ENCODE results near the gene C2CD3. TPM values are rescaled to one million over a fixed set of nuclear protein-coding genes. Genes with fewer than 3 reads are reported as not detected.
A peak's percentile ranks its signal among the peaks of the same experiment; 100 is the strongest.

Gene C2CD3
- total and polyA plus RNA-seq, 9 of the 15 experiments (the other 6 are each of a cell fraction or from before 2014, with no cell fraction given) = 4.4 to 20.2 (median 15.4) TPM

- no peak overlapping the region for H3K4me2 ChIP-seq (ENCODE audit: insufficient read depth, low read length)
- TF ChIP-seq NRF1 (conservative IDR thresholded peaks at IDR 0.05 in 1 of 2, IDR thresholded peaks at IDR 0.05 in 1 of 2) = no peak
- 0 out of 2 replicates have a peak, but pooled peaks have one; percentile 28 for TF ChIP-seq ARID3A (IDR thresholded peaks at IDR 0.05; ENCODE audit: borderline replicate concordance, low read depth, low read length)
- peak; percentile 67 for TF ChIP-seq ZNF316 (IDR thresholded peaks at IDR 0.05)
- TF ChIP-seq FOXA3 (CRISPR knock-in tag; conservative IDR thresholded peaks at IDR 0.05 in 1 of 2, IDR thresholded peaks at IDR 0.05 in 1 of 2) = no peak
- TF ChIP-seq BRCA1 (IDR thresholded peaks at IDR 0.05) = no peak
- TF ChIP-seq BRCA1 (CRISPR knock-in tag; IDR thresholded peaks at IDR 0.05) = no peak
- TF ChIP-seq MAFK (IDR thresholded peaks at IDR 0.05; ENCODE audit: low read length) = peak; percentile 59; the same call in 1 of the 2 replicates
- no peak for TF ChIP-seq CHCHD3 (CRISPR knock-in tag; IDR thresholded peaks at IDR 0.05)
- peak; percentile 61 for TF ChIP-seq NFE2 (IDR thresholded peaks at IDR 0.05; ENCODE audit: low read depth)
- no peak for TF ChIP-seq ZBTB34 (CRISPR knock-in tag; IDR thresholded peaks at IDR 0.05)
- TF ChIP-seq C11orf30 (IDR thresholded peaks at IDR 0.05; ENCODE audit: low read depth) = peak; percentile 71
- TF ChIP-seq TCFL5 (CRISPR knock-in tag; conservative IDR thresholded peaks at IDR 0.05) = no peak
- TF ChIP-seq ATF6 (CRISPR knock-in tag; IDR thresholded peaks at IDR 0.05) = no peak
- TF ChIP-seq CREBBP (IDR thresholded peaks at IDR 0.05; ENCODE audit: low read depth, low read length) = no peak
- no peak for TF ChIP-seq ZNF165 (CRISPR knock-in tag; IDR thresholded peaks at IDR 0.05; ENCODE audit: borderline replicate concordance)
- no peak for TF ChIP-seq CCNT2 (IDR thresholded peaks at IDR 0.05; ENCODE audit: borderline replicate concordance, extremely low read depth, insufficient read length, low read depth, low read length)
- TF ChIP-seq NR2F6 (CRISPR knock-in tag; IDR thresholded peaks at IDR 0.05) = no peak
- TF ChIP-seq BCL6 (CRISPR knock-in tag; IDR thresholded peaks at IDR 0.05) = no peak
Observed at GRCh38 chr11:74185695-74186094, 14.9 kb upstream of the C2CD3 start.

More at GRCh38 chr11:74185695-74186094, 14.9 kb upstream of the C2CD3 start:
- intact Hi-C loops (cut with micrococcal nuclease) (no loop called here), in situ Hi-C loops (cut with MboI) (no loop called here)
- Histone ChIP-seq H3K27ac (ENCODE audit: extremely low read depth, low read depth, low read length) (no peak overlapping the region), H3K4me1 (replicated peaks in 1 of 2; ENCODE audit: control insufficient read depth in 2 of 2, insufficient read depth in 2 of 2, low read length in 2 of 2) (peaks cover 0 to 9% of the 10 kb centered on the region in 2 experiments; a peak in 2 of 5 replicates), H3K9me1 (ENCODE audit: control insufficient read depth, insufficient read depth, low read length) (no peaks in the 10 kb centered on the region), H3K9me3 (replicated peaks; ENCODE audit: control insufficient read depth, insufficient read depth, low read depth, low read length) (no peaks in the 10 kb centered on the region), H3K27me3 (ENCODE audit: control insufficient read depth in 2 of 2, insufficient read depth in 2 of 2, low read length in 2 of 2) (no peaks in the 10 kb centered on the region), H3K79me2 (ENCODE audit: control insufficient read depth, insufficient read depth, low read length) (peaks cover 79% of the 10 kb centered on the region), H3K36me3 (ENCODE audit: control insufficient read depth, insufficient read depth, low read length) (peaks cover 42% of the 10 kb centered on the region), H4K20me1 (replicated peaks; ENCODE audit: control insufficient read depth, insufficient read depth, low read length) (no peaks in the 10 kb centered on the region), H3K9ac (ENCODE audit: insufficient read depth in 1 of 2, low read depth in 2 of 2, low read length in 2 of 2) (no peak overlapping the region), H3K4me3 (no peak overlapping the region), H2AFZ (ENCODE audit: low read depth, low read length) (no peak overlapping the region)
- ATAC-seq = peak; percentile 68
- FAIRE-seq = no peak
- WGBS (ENCODE audit: insufficient coverage, low coverage, missing lambda C conversion rate) = 37% methylated on average over 2 of the region's 2 CpGs
- BruUV-seq (replicated peaks) = no TSS peak
- DNase-seq (ENCODE audit: extremely low read depth in 1 of 4, low spot score in 3 of 4) = no peak
- ChIA-PET POLR2A (interaction anchor here (1.2 to 4.0 kb wide), 3 partner anchors 9 to 14 kb away, joined by 3 to 32 read pairs (median 3); no protein-coding TSS in a partner anchor), CTCF (ENCODE audit: low intra/inter-chr PET ratio) (interaction anchor here (0.7 kb wide), 1 partner anchor 120 kb away, joined by 3 read pairs; no protein-coding TSS in a partner anchor)
